CD4-positive, alpha-beta T cell treated with Interleukin-17A for 1 hour (primary cell): ENCODE results near the gene CMIP.
"Not testable (repeated sequence)": the region's sequence is repeated elsewhere in the genome, so short reads cannot be mapped to it uniquely, and the experiment has no call there.

Source experiments
- DNase-seq: peaks from one replicate; pipeline ENCODE4 v3.0.0-alpha.2; 2020

CMIP gene

GRCh38 chr16:81671738-81672597, 227.4 kb downstream of the CMIP start:
- no peak for DNase-seq

GRCh38 chr16:81673432-81673831, 228.8 kb downstream of the CMIP start:
- no peak for DNase-seq

GRCh38 chr16:81675662-81676061, 231.1 kb downstream of the CMIP start:
- no peak for DNase-seq

- DNase-seq = no peak
Observed at GRCh38 chr16:81676066-81676882, 231.7 kb downstream of the CMIP start.

GRCh38 chr16:81676883-81677737, 232.5 kb downstream of the CMIP start:
- no peak for DNase-seq

- no peak for DNase-seq
Observed at GRCh38 chr16:81678326-81679095, 233.9 kb downstream of the CMIP start.

- DNase-seq = no peak
Observed at GRCh38 chr16:81679721-81680430, 235.3 kb downstream of the CMIP start.

- DNase-seq = no peak
Observed at GRCh38 chr16:81680444-81681275, 236.1 kb downstream of the CMIP start.

GRCh38 chr16:81681311-81681710, 236.7 kb downstream of the CMIP start:
- no peak for DNase-seq

- DNase-seq = no peak
Observed at GRCh38 chr16:81684242-81684837, 239.7 kb downstream of the CMIP start.

GRCh38 chr16:81684901-81685300, 240.3 kb downstream of the CMIP start:
- DNase-seq = no peak

GRCh38 chr16:81686391-81687130, 242.0 kb downstream of the CMIP start:
- no peak for DNase-seq

GRCh38 chr16:81687131-81687456, 242.5 kb downstream of the CMIP start:
- DNase-seq = no peak

GRCh38 chr16:81688182-81688581, 243.6 kb downstream of the CMIP start:
- DNase-seq = no peak

GRCh38 chr16:81688839-81689238, 244.2 kb downstream of the CMIP start:
- not testable (repeated sequence) for DNase-seq

- DNase-seq = no peak
Observed at GRCh38 chr16:81692021-81692420, 247.4 kb downstream of the CMIP start.

GRCh38 chr16:81692571-81692970, 248.0 kb downstream of the CMIP start:
- no peak for DNase-seq

GRCh38 chr16:81693041-81693743, 248.6 kb downstream of the CMIP start:
- DNase-seq = no peak

GRCh38 chr16:81693744-81694303, 249.2 kb downstream of the CMIP start:
- no peak for DNase-seq
